ENCODE results near the gene CLIC3.

The CLIC3 gene

GRCh38 chr9:137030538-137031527 is 34.5 kb upstream of the CLIC3 start:
- DNase-seq = no peak

GRCh38 chr9:137030006-137030405 is 33.6 kb upstream of the CLIC3 start:
- DNase-seq = no peak

- peak; percentile 8 for DNase-seq
Measured at GRCh38 chr9:137029058-137029936, 32.9 kb upstream of the CLIC3 start.

GRCh38 chr9:137028263-137029057 is 32.1 kb upstream of the CLIC3 start:
- DNase-seq = peak; percentile 18

- DNase-seq = peak; percentile 4
Measured at GRCh38 chr9:137027369-137028262, 31.2 kb upstream of the CLIC3 start, which contains the start of gene ABCA2. ABCA2 (minus strand) TSS chr9:137028237; CDS start chr9:137028140, 97 bp downstream.

GRCh38 chr9:137026828-137027227 is 30.5 kb upstream of the CLIC3 start:
- DNase-seq = no peak

- DNase-seq = no peak
Measured at GRCh38 chr9:137026384-137026783, 30.0 kb upstream of the CLIC3 start.

- DNase-seq = peak; percentile 59
Measured at GRCh38 chr9:137025517-137025966, 29.2 kb upstream of the CLIC3 start.

- DNase-seq = no peak
Measured at GRCh38 chr9:137023583-137023991, 27.2 kb upstream of the CLIC3 start.

- no peak for DNase-seq
Measured at GRCh38 chr9:137023157-137023556, 26.8 kb upstream of the CLIC3 start.

- DNase-seq = no peak
Measured at GRCh38 chr9:137022662-137023008, 26.3 kb upstream of the CLIC3 start.

GRCh38 chr9:137021979-137022661 is 25.8 kb upstream of the CLIC3 start:
- no peak for DNase-seq

- no peak for DNase-seq
Measured at GRCh38 chr9:137021568-137021978, 25.2 kb upstream of the CLIC3 start.

GRCh38 chr9:137020771-137021567 is 24.6 kb upstream of the CLIC3 start:
- no peak for DNase-seq

GRCh38 chr9:137019891-137020683 is 23.7 kb upstream of the CLIC3 start:
- DNase-seq = no peak

- DNase-seq = no peak
Measured at GRCh38 chr9:137018761-137019559, 22.6 kb upstream of the CLIC3 start.

- DNase-seq = no peak
Measured at GRCh38 chr9:137017791-137018497, 21.6 kb upstream of the CLIC3 start.

- no peak for DNase-seq
Measured at GRCh38 chr9:137017071-137017470, 20.7 kb upstream of the CLIC3 start.
